ENCODE results near the gene PIGQ.

Gene PIGQ

GRCh38 chr16:610513-611381 lies 41.0 kb downstream of the PIGQ start:
- DNase-seq = no peak

DNA sequence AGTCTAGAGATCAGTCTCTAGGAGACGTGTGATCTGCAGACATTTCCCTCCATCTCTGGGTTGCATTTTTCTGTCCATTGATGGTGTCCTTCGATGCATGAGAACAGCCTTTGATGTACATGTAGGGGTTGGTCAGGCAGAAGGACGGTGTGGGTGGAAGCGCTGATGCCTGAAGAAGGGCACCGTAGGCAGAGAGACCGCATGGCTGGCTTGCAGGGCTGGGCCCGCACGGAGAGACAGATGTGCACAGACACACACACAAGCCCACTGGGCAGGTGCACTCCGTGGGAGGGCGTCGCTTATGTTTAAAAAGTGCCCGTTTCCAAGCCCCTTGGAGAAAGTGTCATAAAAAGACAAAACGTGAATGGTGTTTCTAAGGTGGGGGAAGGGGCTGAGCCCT lies 45.4 kb downstream of the PIGQ start:
- no peak for DNase-seq

DNA sequence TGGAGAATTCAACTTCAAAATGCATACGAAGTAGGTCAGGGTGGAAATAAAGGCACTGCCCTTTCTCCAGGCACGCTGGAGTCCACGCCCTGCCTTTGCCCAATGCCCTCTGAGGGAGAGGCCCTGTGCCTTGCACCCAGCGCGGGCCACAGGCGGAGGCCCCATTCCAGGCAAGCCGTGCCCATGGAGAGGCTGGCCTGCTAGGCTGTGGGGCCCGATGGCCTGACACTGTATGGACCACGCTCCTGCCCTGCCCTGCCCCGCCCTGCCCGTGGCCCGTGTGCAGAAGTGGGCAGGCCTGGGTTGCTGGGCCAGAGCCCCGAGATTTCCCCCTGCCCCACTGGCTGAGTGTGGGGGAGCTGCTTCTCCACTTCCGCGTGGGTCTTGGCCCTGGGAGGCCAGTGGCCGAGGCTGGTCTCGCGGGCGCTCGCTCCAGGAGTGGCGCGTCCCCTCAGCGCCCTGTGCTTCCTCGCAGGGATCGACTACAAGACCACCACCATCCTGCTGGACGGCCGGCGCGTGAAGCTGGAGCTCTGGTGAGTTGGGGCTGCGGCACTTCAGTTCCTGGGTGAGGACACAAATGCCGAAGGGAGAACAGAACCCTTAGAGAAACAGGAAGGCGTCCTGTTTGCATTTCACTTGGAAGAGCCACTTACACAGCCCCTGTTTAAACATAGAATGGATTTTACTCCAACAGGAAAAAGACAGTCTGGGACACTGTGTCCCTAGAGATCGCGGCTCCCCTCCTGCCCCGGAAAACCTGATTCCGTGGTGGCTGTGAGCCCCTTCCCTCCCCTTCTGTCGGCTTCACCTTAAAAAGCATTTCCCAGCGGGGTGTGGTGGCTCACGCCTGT lies 47.2 kb downstream of the PIGQ start:
- no peak for DNase-seq

DNA sequence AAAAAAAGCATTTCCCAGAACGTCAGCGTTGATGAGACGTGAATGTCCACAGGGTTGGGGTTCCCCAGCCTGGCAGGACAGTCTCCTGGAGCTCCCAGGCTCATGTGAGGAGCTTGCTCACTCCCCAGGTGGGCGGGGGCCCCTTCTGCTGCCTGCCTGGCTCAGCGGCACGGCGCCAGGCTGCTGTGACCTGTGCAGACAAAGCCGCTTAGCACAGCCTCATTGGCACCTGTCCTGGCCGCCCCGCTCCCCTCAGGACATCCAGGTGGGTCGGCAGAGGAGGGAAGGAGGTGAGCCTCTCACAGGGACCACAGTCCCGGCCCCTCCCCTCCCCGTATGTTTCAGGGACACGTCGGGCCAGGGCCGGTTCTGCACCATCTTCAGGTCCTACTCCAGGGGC lies 48.1 kb downstream of the PIGQ start:
- DNase-seq = peak; percentile 20

GRCh38 chr16:619476-620100 lies 49.8 kb downstream of the PIGQ start:
- no peak for DNase-seq

DNA sequence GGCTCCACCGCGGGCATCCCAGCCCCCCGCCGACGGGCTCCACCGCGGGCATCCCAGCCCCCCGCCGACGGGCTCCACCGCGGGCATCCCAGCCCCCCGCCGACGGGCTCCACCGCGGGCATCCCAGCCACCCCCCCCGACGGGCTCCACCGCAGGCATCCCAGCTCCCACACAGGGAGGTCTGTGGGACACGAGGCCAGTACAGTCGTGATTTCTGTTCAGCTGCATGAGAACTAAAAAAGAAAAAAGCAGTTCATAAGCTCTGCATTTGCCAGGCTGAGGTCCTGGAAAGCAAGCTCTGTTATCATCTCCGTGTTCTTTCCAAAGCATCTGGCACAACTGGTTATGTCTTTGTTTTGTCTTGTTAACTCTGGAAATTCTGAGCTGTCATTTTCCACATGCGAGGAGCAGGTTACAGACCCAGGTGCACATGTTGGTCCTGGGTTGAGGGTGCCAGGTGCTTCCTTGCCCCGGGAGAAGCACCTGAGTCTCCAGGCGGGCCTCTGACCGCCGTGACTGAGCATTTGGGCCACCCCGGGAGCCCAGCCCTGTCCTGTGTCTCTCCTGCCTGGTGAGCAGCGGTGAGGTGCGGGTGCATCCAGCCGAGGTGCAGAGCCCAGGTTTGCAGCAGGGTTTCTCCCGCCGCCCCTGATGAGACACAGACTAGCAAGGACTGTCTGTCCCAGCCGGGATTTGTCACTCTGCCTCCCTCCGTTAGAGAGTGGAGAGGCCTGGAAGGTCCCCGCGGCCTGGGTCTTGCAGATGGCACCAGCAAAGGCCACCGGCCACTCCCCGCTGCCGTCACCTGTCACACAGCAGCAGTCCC lies 51.1 kb downstream of the PIGQ start:
- peak; percentile 46 for DNase-seq

DNA sequence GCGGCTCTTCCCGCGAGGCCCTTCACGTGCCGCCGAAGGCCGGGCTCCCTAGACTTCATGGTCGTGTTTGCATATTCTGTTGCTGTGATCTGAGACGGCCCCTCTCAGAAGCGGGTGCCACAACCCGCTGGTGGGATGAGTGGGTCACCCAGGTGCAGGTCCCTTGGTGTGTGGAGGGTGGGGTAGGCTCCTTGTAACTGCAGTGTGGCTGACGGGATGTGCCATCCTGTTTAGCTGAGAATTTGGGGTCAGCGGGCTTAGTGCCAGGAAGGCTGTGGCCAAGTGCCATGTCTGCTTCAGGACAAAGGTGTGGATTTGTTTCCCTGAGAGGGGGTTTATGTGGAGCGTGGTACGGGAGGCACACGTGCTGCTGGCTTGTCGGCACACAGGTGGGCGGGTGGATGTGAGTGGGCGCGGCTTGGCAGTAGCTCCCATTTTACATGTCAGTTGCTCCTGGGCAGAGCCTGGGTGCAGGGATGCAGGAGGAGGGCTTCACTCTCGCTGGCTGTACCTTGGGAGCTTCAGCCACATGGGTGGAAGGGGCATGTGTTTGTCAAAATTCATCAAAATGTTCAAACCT lies 51.8 kb downstream of the PIGQ start:
- peak; percentile 65 for DNase-seq

DNA sequence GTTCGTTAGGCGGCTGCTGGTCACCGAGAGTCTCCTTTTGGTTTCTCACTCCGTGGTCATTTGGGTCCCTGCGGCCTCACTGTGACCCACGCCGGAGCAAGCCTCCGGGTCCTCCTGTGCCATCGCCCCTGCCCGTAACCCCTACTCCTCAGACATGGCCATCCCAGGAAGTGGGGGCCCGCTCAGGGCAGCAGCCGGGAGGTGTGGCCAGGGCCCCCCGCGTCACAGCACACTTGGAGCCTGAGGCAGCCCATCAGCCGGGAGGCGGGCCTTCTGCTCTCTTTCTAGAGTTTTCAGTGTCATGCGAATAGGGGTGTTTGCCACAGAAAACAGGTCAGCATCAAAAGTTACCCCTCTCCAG lies 53.1 kb downstream of the PIGQ start:
- no peak for DNase-seq

DNA sequence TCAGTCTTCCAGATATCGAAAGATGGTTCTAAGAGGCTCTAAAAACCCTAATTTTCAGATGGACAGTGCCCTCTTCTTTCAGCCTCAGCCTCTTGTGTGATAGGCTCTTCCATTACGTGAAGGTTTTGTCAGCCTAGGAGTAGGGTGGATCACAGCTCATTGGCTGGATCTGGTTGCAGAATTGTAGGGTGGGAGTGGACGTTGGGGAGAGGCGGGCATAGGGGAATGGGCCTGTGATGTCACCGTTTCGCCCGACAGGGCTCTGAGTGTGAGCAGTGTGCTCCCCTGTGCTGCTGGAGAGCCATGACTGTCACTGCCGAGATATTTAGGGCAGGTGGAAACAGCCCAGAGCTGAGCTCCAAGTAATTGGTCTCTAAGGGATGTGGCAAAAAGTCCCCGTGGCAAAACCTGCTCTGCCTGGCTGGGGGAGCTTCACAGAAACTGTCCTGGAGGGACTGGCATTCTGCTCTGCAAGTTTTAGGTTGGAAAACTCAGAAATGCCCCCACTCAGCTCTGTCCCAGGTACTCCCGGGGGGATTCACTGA lies 54.8 kb downstream of the PIGQ start:
- no peak for DNase-seq

- DNase-seq = no peak
Measured at GRCh38 chr16:625117-625976, 55.6 kb downstream of the PIGQ start.

- DNase-seq = no peak
Measured at GRCh38 chr16:625977-626765, 56.4 kb downstream of the PIGQ start.

GRCh38 chr16:626787-627453 lies 57.2 kb downstream of the PIGQ start:
- no peak for DNase-seq

DNA sequence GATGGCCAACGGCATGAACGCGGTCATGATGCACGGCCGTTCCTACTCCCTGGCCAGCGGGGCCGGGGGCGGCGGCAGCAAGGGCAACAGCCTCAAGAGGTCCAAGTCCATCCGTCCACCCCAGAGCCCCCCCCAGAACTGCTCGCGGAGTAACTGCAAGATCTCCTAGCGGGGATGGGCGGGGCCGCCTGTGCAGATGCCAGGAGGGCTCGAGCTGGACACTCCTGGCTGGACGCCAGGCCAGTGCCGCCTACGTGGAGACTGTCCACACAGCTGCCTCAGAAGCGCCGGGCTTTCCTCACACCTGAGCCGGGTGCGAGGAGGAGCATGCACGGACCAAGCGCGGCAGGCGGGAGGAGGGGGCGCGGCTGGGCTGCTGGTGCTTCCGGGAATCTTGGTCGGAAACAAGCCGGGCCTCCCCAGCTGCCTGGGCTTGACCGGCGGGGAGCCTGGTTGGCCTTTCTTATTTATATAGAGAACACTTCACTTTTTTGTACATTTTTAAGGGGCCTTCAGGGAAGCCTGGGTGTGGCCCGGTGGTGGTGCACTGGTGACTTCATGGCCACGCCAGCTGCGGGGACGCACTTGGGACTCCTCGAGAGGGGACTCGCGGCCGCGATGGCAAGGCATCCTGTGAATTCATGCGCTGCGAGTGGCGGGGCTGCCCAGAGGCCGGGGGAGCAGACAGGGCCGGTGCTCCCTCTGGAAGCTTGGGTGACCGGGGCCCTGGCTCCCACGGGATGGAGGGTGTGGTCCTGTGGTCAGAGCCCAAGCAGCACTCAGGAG lies 57.9 kb downstream of the PIGQ start:
- no peak for DNase-seq

DNA sequence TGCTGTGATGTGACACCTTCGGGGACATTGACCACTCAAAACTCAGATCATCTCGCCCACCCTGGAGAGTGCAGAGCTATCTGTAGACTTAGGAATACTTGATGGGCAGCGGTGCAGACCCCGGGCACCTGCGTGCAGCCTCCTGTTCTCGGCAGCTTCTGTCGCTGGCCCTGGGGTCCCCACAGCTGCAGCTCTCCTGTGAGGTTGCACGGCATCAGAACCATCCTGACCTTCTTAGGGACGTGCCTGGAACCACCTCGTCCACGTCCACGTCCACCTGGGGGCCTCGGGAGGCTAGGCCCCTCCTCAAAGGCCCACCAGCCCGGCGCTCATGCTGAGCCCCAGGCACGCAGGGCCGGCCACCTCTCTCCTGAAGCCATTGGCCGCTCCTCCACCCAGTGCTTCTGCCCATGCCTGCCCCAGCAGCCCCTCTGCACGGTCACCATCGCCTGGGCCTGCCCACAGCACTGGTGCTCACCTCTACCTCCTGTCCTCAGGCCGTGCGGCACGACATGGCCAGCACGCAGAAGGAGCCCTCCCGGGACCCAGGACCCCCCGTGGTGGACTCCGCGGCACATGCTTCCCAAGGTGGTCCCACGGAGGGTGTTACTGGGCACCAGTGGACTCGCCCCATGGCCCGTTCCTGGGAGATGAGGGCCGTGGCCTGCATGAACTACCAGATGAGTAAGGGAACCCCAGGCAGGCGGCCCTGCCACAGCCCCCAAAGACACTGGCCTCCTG lies 58.7 kb downstream of the PIGQ start:
- no peak for DNase-seq

DNA sequence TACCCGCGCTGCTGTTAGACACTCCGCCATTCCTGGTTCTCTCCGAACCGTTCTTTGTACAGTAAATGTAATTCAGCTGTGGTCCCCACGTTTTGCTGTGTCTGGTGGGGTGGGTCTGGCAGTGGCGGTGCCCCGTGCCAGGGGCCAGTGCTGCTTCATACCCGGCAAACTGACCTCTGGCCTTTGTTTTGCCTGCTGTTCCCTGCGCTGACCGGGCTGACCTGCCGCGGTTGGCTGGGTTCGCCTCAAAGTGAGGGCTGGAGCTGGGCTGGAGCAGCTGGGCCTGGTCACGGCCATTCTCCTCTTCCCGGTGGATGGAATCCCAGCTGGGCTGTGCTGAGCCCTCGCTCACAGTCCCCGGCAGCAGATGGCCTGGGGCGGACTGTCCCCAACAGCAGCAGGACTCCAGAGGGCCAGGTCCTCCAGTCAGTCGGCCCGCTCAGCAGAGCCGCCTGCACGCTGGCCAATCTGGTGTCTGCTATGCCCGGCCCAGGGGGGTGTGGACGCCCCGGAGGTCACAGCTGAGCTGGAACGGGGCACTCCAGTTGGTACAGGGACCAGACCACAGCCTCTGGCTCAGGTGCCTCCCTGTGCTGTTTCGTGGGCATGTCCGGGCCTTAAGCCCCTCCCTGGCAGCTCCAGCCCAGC lies 59.5 kb downstream of the PIGQ start:
- no peak for DNase-seq

- DNase-seq = no peak
Measured at GRCh38 chr16:629833-630248, 60.1 kb downstream of the PIGQ start.

DNA sequence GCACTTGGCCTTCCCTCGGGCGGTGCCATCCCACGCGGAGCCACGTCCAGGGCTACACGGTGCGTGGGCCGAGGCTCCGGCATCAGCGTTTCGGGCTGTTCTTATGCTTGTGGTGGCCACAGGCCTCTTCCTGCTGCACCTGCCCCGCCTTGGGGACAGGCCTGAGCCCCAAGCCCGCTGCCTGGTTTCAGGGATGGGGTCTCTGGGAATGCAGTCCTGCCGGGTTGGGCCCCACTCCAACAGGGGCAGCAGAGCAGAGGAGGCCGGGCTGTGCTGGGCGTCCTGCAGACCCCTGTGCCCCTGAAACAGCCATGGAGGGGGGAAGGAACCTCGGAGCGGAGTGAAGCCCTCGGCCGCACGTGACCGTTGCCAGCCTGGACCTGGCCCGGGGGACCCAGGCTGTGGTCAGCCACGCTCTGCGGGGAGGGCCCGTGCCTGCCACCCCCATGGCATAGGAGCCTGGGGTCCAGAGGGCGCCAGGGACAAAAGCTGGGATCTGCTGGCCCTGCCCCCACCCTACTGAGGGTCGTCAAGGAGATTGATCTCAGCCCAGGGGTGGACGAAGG lies 60.6 kb downstream of the PIGQ start:
- no peak for DNase-seq

All from NCI-H2171 treated with DMSO at 0.1 percent for 48 hours (cell line).